D721Med (cell line): ENCODE data around the gene LHFPL6.

ENCODE experiments used
- DNase-seq: peaks from one replicate; pipeline ENCODE4 v3.0.0; 2011; ENCODE audit warnings: low spot score; ENCODE audit not compliant: insufficient read length
- FAIRE-seq: peaks from 2 replicates; lab custom pipeline; 2011; peaks lifted over from hg19 to GRCh38; lab: Jason Lieb, UNC
- TF ChIP-seq, protein P1 (sequence below): IDR thresholded peaks from 2 replicates; pipeline ENCODE4 v1.5.1; 2012; ENCODE audit warnings: mild to moderate bottlenecking, control low read depth; ENCODE audit not compliant: insufficient read depth; ENCODE audit errors: missing control alignments

Gene LHFPL6

DNA sequence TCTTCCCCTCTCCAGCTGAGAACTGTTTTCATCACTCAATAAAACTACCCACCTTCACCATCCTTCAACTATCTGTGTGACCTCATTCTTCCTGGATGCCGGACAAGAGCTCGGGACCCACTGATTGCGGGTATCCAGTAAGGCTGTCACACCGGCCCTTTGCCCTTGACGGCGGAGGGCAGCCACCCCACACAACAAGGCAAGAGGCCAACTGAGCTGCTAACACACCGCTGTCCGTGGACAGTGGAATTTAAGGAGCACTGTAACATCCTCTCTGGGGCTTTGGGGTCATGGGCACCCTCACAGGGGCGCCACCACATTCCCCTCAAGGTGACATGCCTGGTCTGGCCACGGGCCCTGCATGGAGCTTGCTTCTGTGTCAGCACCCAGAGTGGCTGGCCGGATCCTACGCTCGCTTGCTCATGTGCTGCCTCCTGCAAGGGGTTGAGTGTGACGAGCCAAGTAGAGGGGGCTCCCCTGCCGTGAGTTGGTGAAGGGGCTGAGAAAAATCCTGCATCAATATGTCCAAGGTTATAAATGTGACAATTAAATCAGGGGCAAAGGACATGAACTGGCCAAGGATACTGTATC lies 31.4 kb downstream of the LHFPL6 start:
- FAIRE-seq (no peak), DNase-seq (no peak)
- TF ChIP-seq, protein P1, sequence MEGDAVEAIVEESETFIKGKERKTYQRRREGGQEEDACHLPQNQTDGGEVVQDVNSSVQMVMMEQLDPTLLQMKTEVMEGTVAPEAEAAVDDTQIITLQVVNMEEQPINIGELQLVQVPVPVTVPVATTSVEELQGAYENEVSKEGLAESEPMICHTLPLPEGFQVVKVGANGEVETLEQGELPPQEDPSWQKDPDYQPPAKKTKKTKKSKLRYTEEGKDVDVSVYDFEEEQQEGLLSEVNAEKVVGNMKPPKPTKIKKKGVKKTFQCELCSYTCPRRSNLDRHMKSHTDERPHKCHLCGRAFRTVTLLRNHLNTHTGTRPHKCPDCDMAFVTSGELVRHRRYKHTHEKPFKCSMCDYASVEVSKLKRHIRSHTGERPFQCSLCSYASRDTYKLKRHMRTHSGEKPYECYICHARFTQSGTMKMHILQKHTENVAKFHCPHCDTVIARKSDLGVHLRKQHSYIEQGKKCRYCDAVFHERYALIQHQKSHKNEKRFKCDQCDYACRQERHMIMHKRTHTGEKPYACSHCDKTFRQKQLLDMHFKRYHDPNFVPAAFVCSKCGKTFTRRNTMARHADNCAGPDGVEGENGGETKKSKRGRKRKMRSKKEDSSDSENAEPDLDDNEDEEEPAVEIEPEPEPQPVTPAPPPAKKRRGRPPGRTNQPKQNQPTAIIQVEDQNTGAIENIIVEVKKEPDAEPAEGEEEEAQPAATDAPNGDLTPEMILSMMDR: no peak

GRCh38 chr13:39567569-39567968 lies 35.4 kb downstream of the LHFPL6 start:
- FAIRE-seq (no peak), DNase-seq (no peak)
- TF ChIP-seq, protein P1: no peak

- FAIRE-seq: no peak
- TF ChIP-seq, protein P1: no peak
- DNase-seq: no peak
Observed at GRCh38 chr13:39566216-39566869, 36.6 kb downstream of the LHFPL6 start.

DNA sequence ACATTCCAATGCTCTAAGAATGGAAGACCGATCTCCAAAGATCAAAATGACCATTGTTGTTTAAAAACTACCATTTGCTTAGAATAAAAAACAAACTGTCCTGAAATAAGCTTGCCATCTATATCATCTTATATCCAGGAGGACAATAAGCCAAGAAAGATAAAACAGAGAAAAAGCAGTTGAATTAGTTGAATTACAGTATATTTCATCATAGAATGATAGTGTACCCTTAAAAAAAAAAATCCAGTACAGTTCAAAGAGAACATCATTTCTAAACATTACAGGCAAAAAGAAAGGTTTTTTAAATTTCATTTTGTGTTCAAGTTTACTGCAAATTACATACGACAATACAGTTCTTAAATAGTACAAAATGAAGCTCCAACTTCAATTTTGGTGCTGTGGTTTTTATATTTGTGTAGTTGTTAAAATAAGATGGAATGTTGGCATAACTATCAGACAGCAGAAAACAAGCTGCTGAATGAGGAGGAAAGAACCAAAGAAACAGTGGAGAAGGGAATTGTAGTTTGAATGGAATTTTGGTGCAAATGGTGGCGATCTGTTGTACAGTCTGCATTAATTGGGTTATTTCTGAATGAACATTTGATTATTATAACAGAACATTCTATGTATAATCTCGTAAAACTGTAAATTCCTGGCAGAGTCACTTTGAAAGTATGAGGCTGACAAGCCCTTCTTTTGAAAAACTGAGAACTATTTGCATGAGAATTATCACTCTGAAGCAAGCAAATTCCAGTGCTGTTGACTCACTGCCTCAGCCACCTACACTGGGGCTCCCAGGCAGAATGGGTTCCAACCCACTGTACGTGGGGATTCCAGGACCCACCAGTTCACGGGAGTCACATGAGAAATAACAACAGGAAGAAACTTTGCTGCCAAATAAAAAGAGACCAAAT lies 37.7 kb downstream of the LHFPL6 start:
- FAIRE-seq (no peak), DNase-seq (no peak)
- TF ChIP-seq, protein P1: no peak

GRCh38 chr13:39563470-39563735 lies 39.6 kb downstream of the LHFPL6 start:
- DNase-seq (no peak), FAIRE-seq (no peak)
- TF ChIP-seq, protein P1: no peak

DNA sequence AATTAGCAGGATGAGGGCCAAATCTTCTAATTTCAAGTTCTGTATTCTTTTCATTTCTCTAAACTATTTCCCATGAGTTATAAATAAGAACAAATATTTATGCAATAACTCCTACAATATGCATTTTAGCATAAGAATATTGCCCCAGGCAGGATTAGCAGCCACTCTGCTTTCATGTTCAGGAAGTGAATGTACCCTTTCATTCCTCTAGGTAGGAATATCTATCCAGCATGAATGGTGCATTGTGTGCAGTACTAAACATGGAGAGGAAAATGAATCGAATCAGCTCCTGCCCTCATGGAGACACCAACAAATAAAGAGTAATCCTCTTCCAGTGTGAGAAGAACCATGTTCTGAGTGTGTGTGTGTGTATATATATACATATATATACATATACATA lies 41.0 kb downstream of the LHFPL6 start:
- DNase-seq (no peak), FAIRE-seq (no peak)
- TF ChIP-seq, protein P1: no peak
